ENCODE measurements around the gene TBX19.

TBX19 gene

DNA sequence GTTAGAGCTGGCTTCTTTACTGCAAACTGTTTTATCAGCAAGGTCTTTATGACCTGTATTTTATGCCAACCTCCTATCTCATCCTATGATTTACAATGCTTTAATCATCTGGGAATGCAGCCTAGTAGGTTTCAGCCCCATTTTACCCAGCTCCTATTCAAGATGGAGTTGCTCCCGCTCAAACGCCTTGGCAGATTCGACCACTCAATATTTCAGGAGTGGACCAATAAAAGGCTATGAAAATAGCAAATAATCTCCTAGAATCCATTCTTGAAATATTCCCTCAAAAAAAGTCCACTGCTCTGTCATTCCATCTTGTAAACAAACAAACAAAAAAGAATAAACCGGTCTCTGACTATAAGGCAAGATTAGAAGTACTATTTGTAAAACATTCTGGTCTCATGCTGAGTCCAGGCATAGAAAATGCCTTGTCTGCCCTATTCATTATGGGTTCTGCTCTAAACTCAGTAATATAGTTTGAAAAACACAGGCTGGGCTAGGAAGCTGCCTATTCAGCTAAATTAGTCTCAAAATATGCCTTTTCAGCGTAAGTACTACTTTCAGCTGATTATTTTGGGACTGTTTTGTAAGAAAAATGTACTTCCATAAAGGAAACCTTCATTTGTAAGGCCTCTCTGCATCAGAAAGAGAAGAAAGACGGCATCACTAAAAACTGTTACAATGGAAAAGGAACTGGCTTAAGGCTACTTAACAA is 53.0 kb downstream of the TBX19 start:
- TF ChIP-seq NFIC (IDR thresholded peaks at IDR 0.05) (no peak), ZBTB7A (IDR thresholded peaks at IDR 0.05; ENCODE audit: low read depth) (no peak), CREB1 (IDR thresholded peaks at IDR 0.05; ENCODE audit: low read depth) (no peak), YY1 (IDR thresholded peaks at IDR 0.05; ENCODE audit: low read depth) (no peak)
- TF ChIP-seq, protein P1, sequence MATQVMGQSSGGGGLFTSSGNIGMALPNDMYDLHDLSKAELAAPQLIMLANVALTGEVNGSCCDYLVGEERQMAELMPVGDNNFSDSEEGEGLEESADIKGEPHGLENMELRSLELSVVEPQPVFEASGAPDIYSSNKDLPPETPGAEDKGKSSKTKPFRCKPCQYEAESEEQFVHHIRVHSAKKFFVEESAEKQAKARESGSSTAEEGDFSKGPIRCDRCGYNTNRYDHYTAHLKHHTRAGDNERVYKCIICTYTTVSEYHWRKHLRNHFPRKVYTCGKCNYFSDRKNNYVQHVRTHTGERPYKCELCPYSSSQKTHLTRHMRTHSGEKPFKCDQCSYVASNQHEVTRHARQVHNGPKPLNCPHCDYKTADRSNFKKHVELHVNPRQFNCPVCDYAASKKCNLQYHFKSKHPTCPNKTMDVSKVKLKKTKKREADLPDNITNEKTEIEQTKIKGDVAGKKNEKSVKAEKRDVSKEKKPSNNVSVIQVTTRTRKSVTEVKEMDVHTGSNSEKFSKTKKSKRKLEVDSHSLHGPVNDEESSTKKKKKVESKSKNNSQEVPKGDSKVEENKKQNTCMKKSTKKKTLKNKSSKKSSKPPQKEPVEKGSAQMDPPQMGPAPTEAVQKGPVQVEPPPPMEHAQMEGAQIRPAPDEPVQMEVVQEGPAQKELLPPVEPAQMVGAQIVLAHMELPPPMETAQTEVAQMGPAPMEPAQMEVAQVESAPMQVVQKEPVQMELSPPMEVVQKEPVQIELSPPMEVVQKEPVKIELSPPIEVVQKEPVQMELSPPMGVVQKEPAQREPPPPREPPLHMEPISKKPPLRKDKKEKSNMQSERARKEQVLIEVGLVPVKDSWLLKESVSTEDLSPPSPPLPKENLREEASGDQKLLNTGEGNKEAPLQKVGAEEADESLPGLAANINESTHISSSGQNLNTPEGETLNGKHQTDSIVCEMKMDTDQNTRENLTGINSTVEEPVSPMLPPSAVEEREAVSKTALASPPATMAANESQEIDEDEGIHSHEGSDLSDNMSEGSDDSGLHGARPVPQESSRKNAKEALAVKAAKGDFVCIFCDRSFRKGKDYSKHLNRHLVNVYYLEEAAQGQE (IDR thresholded peaks at IDR 0.05; ENCODE audit: low read depth) = no peak

DNA sequence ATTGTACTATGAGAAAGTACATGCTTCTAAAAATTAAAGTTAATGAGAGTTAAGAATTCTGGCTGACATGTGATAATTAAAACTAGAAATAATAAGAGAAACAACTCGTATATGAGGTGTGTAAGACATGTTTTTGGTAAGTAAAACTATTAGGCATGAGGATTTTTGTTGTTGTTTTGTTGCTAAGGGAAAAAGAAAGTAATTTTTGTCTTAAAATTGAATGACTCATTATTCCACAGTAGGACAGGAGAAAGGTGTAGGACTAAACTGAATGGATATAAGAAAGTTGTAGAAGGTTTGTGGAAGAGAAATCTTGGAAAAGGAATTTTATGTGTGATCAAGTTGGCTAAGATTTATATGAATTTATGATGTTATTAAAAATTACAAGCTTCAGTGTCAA is 54.8 kb downstream of the TBX19 start:
- TF ChIP-seq RAD21 (IDR thresholded peaks at IDR 0.05; ENCODE audit: low read depth) (no peak), FOXM1 (IDR thresholded peaks at IDR 0.05; ENCODE audit: borderline replicate concordance, low read depth) (no peak), YY1 (IDR thresholded peaks at IDR 0.05; ENCODE audit: low read depth) (no peak), EP300 (IDR thresholded peaks at IDR 0.05; ENCODE audit: borderline replicate concordance) (no peak), TAF1 (IDR thresholded peaks at IDR 0.05; ENCODE audit: low read depth) (no peak), EGR1 (IDR thresholded peaks at IDR 0.05) (no peak), CREB1 (IDR thresholded peaks at IDR 0.05; ENCODE audit: low read depth) (no peak), NFIC (IDR thresholded peaks at IDR 0.05) (no peak), CEBPB (IDR thresholded peaks at IDR 0.05) (no peak)
- TF ChIP-seq, protein P2, sequence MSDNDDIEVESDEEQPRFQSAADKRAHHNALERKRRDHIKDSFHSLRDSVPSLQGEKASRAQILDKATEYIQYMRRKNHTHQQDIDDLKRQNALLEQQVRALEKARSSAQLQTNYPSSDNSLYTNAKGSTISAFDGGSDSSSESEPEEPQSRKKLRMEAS (IDR thresholded peaks at IDR 0.05) = no peak

DNA sequence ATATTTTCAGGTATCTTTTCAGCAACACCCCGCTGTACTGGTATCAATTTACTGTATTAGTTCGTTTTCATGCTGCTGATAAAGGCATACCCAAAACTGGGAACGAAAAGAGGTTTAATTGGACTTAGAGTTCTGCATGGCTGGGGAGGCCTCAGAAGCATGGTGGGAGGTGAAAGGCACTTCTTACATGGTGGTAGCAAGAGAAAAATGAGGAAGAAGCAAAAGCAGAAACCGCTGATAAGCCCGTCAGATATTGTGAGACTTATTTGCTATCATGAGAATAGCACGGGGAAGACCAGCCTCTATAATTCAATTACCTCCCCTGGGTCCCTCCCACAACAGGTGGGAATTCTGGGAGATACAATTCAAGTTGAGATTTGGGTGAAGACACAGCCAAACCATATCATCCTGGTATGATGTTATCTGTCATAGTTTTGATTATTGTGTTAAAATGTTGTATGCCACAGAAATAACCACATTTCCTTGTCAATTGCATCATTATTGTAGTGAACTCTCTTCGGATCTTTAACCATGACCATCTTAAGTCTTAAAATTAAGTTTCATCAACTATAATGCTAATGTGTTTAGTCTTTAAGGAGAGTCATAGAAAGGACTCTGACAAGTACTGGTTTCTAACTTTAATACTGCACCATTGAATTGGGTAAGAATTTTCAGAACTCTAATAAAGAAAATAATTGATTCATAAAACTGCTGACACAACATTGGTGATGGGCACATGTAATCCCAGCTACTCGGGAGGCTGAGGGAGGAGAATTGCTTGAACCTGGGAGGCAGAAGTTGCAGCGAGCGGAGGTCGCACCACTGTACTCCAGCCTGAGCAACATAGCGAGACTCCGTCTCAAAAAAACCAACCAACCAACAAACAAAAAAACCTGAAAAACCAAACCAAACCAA is 58.2 kb downstream of the TBX19 start:
- TF ChIP-seq, protein P2 (IDR thresholded peaks at IDR 0.05) = no peak
- TF ChIP-seq YY1 (IDR thresholded peaks at IDR 0.05; ENCODE audit: low read depth) (no peak), RAD21 (IDR thresholded peaks at IDR 0.05; ENCODE audit: low read depth) (no peak), ZBTB7A (IDR thresholded peaks at IDR 0.05; ENCODE audit: low read depth) (no peak), EGR1 (IDR thresholded peaks at IDR 0.05) (no peak), CREB1 (IDR thresholded peaks at IDR 0.05; ENCODE audit: low read depth) (no peak)

DNA sequence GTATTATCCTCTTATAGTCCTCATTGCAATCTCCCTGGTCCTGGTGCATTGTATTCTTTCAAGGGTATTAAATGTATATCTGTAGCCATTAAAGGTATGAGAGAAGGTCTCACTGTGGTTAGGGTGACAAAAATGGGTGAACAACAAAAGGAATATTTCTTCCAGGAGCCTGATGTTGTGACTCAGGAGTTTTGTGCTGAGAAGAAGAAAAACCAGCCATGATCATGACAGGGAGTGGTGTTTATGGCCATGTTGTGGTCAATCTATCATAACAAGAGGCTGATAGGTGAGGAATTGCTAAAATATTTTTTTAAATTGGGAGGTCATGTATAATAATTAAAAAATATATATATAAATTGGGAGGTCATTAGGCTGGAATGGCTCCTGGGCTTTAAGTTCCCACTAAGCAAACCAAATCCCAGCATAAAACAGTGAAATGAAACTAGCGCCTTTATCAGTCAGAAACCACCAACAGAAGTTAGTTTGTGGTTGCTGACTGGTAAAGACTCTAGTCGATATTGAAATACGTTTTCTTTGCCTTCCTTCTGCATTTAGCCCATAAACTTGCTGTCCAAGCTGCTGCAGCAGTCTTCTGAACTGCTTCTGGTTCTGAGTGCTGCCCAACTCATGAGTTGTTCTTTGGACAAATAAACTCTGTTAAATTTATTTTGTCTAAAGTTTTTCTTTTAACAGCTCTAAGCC is 60.3 kb downstream of the TBX19 start:
- no peak for TF ChIP-seq TEAD4 (IDR thresholded peaks at IDR 0.05)
- TF ChIP-seq, protein P2 (IDR thresholded peaks at IDR 0.05) = no peak
- TF ChIP-seq TAF1 (IDR thresholded peaks at IDR 0.05; ENCODE audit: low read depth) = no peak
- TF ChIP-seq FOXM1 (IDR thresholded peaks at IDR 0.05; ENCODE audit: borderline replicate concordance, low read depth) = no peak
- no peak for TF ChIP-seq EGR1 (IDR thresholded peaks at IDR 0.05)
- no peak for TF ChIP-seq EP300 (IDR thresholded peaks at IDR 0.05; ENCODE audit: borderline replicate concordance)
- TF ChIP-seq, protein P1 (IDR thresholded peaks at IDR 0.05; ENCODE audit: low read depth) = no peak
- TF ChIP-seq, protein P3, sequence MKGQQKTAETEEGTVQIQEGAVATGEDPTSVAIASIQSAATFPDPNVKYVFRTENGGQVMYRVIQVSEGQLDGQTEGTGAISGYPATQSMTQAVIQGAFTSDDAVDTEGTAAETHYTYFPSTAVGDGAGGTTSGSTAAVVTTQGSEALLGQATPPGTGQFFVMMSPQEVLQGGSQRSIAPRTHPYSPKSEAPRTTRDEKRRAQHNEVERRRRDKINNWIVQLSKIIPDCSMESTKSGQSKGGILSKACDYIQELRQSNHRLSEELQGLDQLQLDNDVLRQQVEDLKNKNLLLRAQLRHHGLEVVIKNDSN (IDR thresholded peaks at IDR 0.05) = no peak
- no peak for TF ChIP-seq CEBPB (IDR thresholded peaks at IDR 0.05)
- TF ChIP-seq ZBTB7A (IDR thresholded peaks at IDR 0.05; ENCODE audit: low read depth) = no peak
- TF ChIP-seq TCF12 (IDR thresholded peaks at IDR 0.05; ENCODE audit: low read depth) = no peak

DNA sequence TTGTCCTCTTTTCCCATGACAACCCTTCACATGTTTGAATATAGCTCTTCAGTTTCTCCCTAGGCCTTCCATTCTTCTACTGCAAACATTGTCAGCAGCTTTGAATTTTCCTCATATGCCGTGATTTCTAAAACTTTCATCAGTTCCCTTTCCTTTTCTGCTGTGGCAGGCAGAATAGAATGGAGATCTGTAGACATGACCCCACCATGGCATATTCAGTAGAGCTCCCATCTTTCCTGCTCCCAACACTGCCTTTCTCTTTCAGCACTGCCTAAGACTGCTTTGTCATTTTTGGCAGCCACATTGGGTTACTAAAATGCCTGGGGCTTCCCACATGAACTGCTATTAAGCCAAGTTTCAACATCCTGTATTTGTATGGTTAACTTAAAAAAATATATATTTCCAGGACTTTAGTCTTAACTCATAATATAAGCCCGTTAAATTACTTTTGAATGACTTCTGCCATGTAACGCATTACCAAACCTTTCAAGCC is 60.9 kb downstream of the TBX19 start:
- TF ChIP-seq, protein P3 (IDR thresholded peaks at IDR 0.05) = no peak
- TF ChIP-seq CREB1 (IDR thresholded peaks at IDR 0.05; ENCODE audit: low read depth) (no peak), RAD21 (IDR thresholded peaks at IDR 0.05; ENCODE audit: low read depth) (no peak), YY1 (IDR thresholded peaks at IDR 0.05; ENCODE audit: low read depth) (no peak), TEAD4 (IDR thresholded peaks at IDR 0.05) (no peak), FOXM1 (IDR thresholded peaks at IDR 0.05; ENCODE audit: borderline replicate concordance, low read depth) (no peak), EP300 (IDR thresholded peaks at IDR 0.05; ENCODE audit: borderline replicate concordance) (no peak), TCF12 (IDR thresholded peaks at IDR 0.05; ENCODE audit: low read depth) (no peak), TAF1 (IDR thresholded peaks at IDR 0.05; ENCODE audit: low read depth) (no peak), CEBPB (IDR thresholded peaks at IDR 0.05) (no peak), ZBTB7A (IDR thresholded peaks at IDR 0.05; ENCODE audit: low read depth) (no peak), NFIC (IDR thresholded peaks at IDR 0.05) (no peak), EGR1 (IDR thresholded peaks at IDR 0.05) (no peak)
- TF ChIP-seq, protein P2 (IDR thresholded peaks at IDR 0.05) = no peak
- TF ChIP-seq, protein P1 (IDR thresholded peaks at IDR 0.05; ENCODE audit: low read depth) = no peak
